Activated naive CD8-positive, alpha-beta T cell treated with anti-CD3 and anti-CD28 coated beads, Interleukin-2, amount 10 ng/mL, durations not matched to agents 7 days and 5 days (primary cell): ENCODE data around the gene DBH. TPM values are rescaled to one million over a fixed set of nuclear protein-coding genes. Genes with fewer than 3 reads are reported as not detected.
"Not testable (repeated sequence)": the region's sequence is repeated elsewhere in the genome, so short reads cannot be mapped to it uniquely, and the experiment has no call there.

ENCODE experiments used
- ATAC-seq: fragments of 150-1000 bp; cut with Tn5 transposase; one replicate; pipeline ENCODE4 v1.10.0; 2021; ENCODE audit warnings: low read depth, moderate library complexity
- POLR2A ChIA-PET: fragments of 350-600 bp; sonication (Branson Sonifier 250); formaldehyde crosslinking; loops from one replicate; lab custom pipeline; 2021; ENCODE audit warnings: antibody characterized with exemption; lab: Charles Lee
- DNase-seq: peaks from one replicate; pipeline ENCODE4 v3.0.0; 2021
- H3K27ac Mint-ChIP-seq: one replicate; pipeline ENCODE4 v1.8.0; 2022; ENCODE audit warnings: mild to moderate bottlenecking, mixed read lengths
- H3K27me3 Mint-ChIP-seq: one replicate; pipeline ENCODE4 v1.8.0; 2022; ENCODE audit warnings: mild to moderate bottlenecking, moderate library complexity, mixed read lengths
- H3K36me3 Mint-ChIP-seq: one replicate; pipeline ENCODE4 v1.8.0; 2021; ENCODE audit warnings: mild to moderate bottlenecking, mixed read lengths
- H3K4me1 Mint-ChIP-seq: one replicate; pipeline ENCODE4 v1.8.0; 2021; ENCODE audit warnings: mixed read lengths
- H3K4me3 Mint-ChIP-seq: one replicate; pipeline ENCODE4 v1.8.0; 2022; ENCODE audit warnings: mild to moderate bottlenecking, moderate library complexity, mixed read lengths
- H3K9me3 Mint-ChIP-seq: one replicate; pipeline ENCODE4 v1.8.0; 2021; ENCODE audit warnings: mixed read lengths
- total RNA-seq, 2 experiments: library from RNA; stranded (reverse); gene quantifications; one replicate each; pipeline ENCODE4 v1.2.3, GENCODE V29; 2021

DBH gene
- total RNA-seq, 2 experiments from 2014 or later, result not detected

GRCh38 chr9:133618726-133619125, 17.4 kb upstream of the DBH start:
- POLR2A ChIA-PET, result no interaction called here
- H3K4me1 Mint-ChIP-seq, result peaks cover 31% of the 10 kb centered on the region
- DNase-seq, result no peak
- no peak for ATAC-seq
- peaks cover 3% of the 10 kb centered on the region for H3K36me3 Mint-ChIP-seq
- H3K27me3 Mint-ChIP-seq, result peaks cover 18% of the 10 kb centered on the region
- H3K9me3 Mint-ChIP-seq, result peaks cover 2% of the 10 kb centered on the region
- H3K4me3 Mint-ChIP-seq, result no peak overlapping the region
- no peak overlapping the region for H3K27ac Mint-ChIP-seq

- peaks cover 31% of the 10 kb centered on the region for H3K4me1 Mint-ChIP-seq
- peaks cover 5% of the 10 kb centered on the region for H3K9me3 Mint-ChIP-seq
- DNase-seq (peak; percentile 72), ATAC-seq (peak; percentile 80)
- peak overlapping the region; percentile 50 for H3K4me3 Mint-ChIP-seq
- peak overlapping the region; percentile 1 for H3K27ac Mint-ChIP-seq
- H3K27me3 Mint-ChIP-seq, result peaks cover 14% of the 10 kb centered on the region
- POLR2A ChIA-PET, result no interaction called here
- peaks cover 3% of the 10 kb centered on the region for H3K36me3 Mint-ChIP-seq
Measured at GRCh38 chr9:133619791-133620190, 16.4 kb upstream of the DBH start.

GRCh38 chr9:133621725-133622267, 14.4 kb upstream of the DBH start:
- POLR2A ChIA-PET, result interaction anchor here (0.9 kb wide), 1 partner anchor 62 kb away, joined by 5 read pairs; no protein-coding TSS in a partner anchor
- H3K36me3 Mint-ChIP-seq, result peaks cover 3% of the 10 kb centered on the region
- DNase-seq (no peak), ATAC-seq (no peak)
- H3K9me3 Mint-ChIP-seq, result peaks cover 15% of the 10 kb centered on the region
- H3K4me3 Mint-ChIP-seq, result peak overlapping the region; percentile 28
- H3K27me3 Mint-ChIP-seq, result peaks cover 11% of the 10 kb centered on the region
- peak overlapping the region; percentile 36 for H3K27ac Mint-ChIP-seq
- H3K4me1 Mint-ChIP-seq, result peaks cover 31% of the 10 kb centered on the region

- peaks cover 15% of the 10 kb centered on the region for H3K9me3 Mint-ChIP-seq
- H3K4me1 Mint-ChIP-seq, result peaks cover 29% of the 10 kb centered on the region
- POLR2A ChIA-PET, result interaction anchor here (0.9 kb wide), 1 partner anchor 61 kb away, joined by 5 read pairs; no protein-coding TSS in a partner anchor
- H3K27me3 Mint-ChIP-seq, result peaks cover 11% of the 10 kb centered on the region
- H3K27ac Mint-ChIP-seq, result no peak overlapping the region
- DNase-seq (no peak), ATAC-seq (no peak)
- H3K36me3 Mint-ChIP-seq, result peaks cover 3% of the 10 kb centered on the region
- H3K4me3 Mint-ChIP-seq, result no peak overlapping the region
Measured at GRCh38 chr9:133622555-133622954, 13.6 kb upstream of the DBH start.

GRCh38 chr9:133626008-133626407, 10.2 kb upstream of the DBH start:
- POLR2A ChIA-PET, H3K27me3 Mint-ChIP-seq, H3K4me3 Mint-ChIP-seq, H3K36me3 Mint-ChIP-seq, ATAC-seq, H3K27ac Mint-ChIP-seq, DNase-seq: not testable (repeated sequence)
- Mint-ChIP-seq H3K4me1 (peaks cover 12% of the 10 kb centered on the region), H3K9me3 (peaks cover 15% of the 10 kb centered on the region)

- DNase-seq, result no peak
- POLR2A ChIA-PET, result no interaction called here
- H3K36me3 Mint-ChIP-seq, result no peaks in the 10 kb centered on the region
Measured at GRCh38 chr9:133627341-133627740, 8.8 kb upstream of the DBH start.

GRCh38 chr9:133628766-133629165, 7.4 kb upstream of the DBH start:
- POLR2A ChIA-PET, result no interaction called here
- ATAC-seq, result no peak
- Mint-ChIP-seq H3K36me3 (no peaks in the 10 kb centered on the region), H3K27me3 (peaks cover 4% of the 10 kb centered on the region), H3K4me1 (no peaks in the 10 kb centered on the region), H3K9me3 (peaks cover 13% of the 10 kb centered on the region), H3K27ac (no peak overlapping the region), H3K4me3 (no peak overlapping the region)
- no peak for DNase-seq

More at GRCh38 chr9:133627341-133627740, 8.8 kb upstream of the DBH start:
- no peak for ATAC-seq
- Mint-ChIP-seq H3K4me3 (no peak overlapping the region), H3K4me1 (peaks cover 2% of the 10 kb centered on the region), H3K27me3 (peaks cover 2% of the 10 kb centered on the region), H3K27ac (no peak overlapping the region), H3K9me3 (peaks cover 13% of the 10 kb centered on the region)

- H3K9me3 Mint-ChIP-seq, result peaks cover 10% of the 10 kb centered on the region
- no peak for ATAC-seq
- POLR2A ChIA-PET, result no interaction called here
Measured at GRCh38 chr9:133629221-133630110, 6.7 kb upstream of the DBH start.

GRCh38 chr9:133631111-133631510, 5.1 kb upstream of the DBH start:
- Mint-ChIP-seq H3K27me3 (peaks cover 6% of the 10 kb centered on the region), H3K4me3 (no peak overlapping the region), H3K9me3 (peaks cover 5% of the 10 kb centered on the region), H3K27ac (no peak overlapping the region), H3K4me1 (no peaks in the 10 kb centered on the region), H3K36me3 (no peaks in the 10 kb centered on the region)
- no peak for DNase-seq
- ATAC-seq, result no peak
- POLR2A ChIA-PET, result no interaction called here

More at GRCh38 chr9:133629221-133630110, 6.7 kb upstream of the DBH start:
- H3K27ac Mint-ChIP-seq, result no peak overlapping the region
- H3K27me3 Mint-ChIP-seq, result peaks cover 2% of the 10 kb centered on the region
- no peaks in the 10 kb centered on the region for H3K4me1 Mint-ChIP-seq
- no peaks in the 10 kb centered on the region for H3K36me3 Mint-ChIP-seq
- H3K4me3 Mint-ChIP-seq, result no peak overlapping the region
- DNase-seq, result no peak

GRCh38 chr9:133632806-133633680, 3.1 kb upstream of the DBH start:
- no peak overlapping the region for H3K4me3 Mint-ChIP-seq
- H3K27me3 Mint-ChIP-seq, result peaks cover 8% of the 10 kb centered on the region
- H3K36me3 Mint-ChIP-seq, result no peaks in the 10 kb centered on the region
- H3K4me1 Mint-ChIP-seq, result no peaks in the 10 kb centered on the region
- no peak for DNase-seq
- no peak for ATAC-seq
- no peak overlapping the region for H3K27ac Mint-ChIP-seq
- no peaks in the 10 kb centered on the region for H3K9me3 Mint-ChIP-seq
- POLR2A ChIA-PET, result interaction anchor here (1.5 kb wide), 1 partner anchor 50 kb away, joined by 5 read pairs; no protein-coding TSS in a partner anchor

- no peaks in the 10 kb centered on the region for H3K4me1 Mint-ChIP-seq
- no peaks in the 10 kb centered on the region for H3K9me3 Mint-ChIP-seq
- no peaks in the 10 kb centered on the region for H3K36me3 Mint-ChIP-seq
- ATAC-seq, result no peak
- POLR2A ChIA-PET, result interaction anchor here (1.5 kb wide), 1 partner anchor 50 kb away, joined by 5 read pairs; no protein-coding TSS in a partner anchor
- DNase-seq, result no peak
- no peak overlapping the region for H3K27ac Mint-ChIP-seq
- H3K4me3 Mint-ChIP-seq, result no peak overlapping the region
- H3K27me3 Mint-ChIP-seq, result peaks cover 8% of the 10 kb centered on the region
Measured at GRCh38 chr9:133633681-133634080, 2.5 kb upstream of the DBH start.

- no peaks in the 10 kb centered on the region for H3K9me3 Mint-ChIP-seq
- POLR2A ChIA-PET, result interaction anchor here (1.5 kb wide), 1 partner anchor 49 kb away, joined by 5 read pairs; no protein-coding TSS in a partner anchor
Measured at GRCh38 chr9:133634081-133634691, 2.0 kb upstream of the DBH start.

More at GRCh38 chr9:133634081-133634691, 2.0 kb upstream of the DBH start:
- no peak for ATAC-seq
- H3K27ac Mint-ChIP-seq, result no peak overlapping the region
- H3K4me3 Mint-ChIP-seq, result no peak overlapping the region
- H3K36me3 Mint-ChIP-seq, result no peaks in the 10 kb centered on the region
- DNase-seq, result no peak
- H3K27me3 Mint-ChIP-seq, result peaks cover 8% of the 10 kb centered on the region
- no peaks in the 10 kb centered on the region for H3K4me1 Mint-ChIP-seq
